Small intestine (tissue), 7 donors: ENCODE data around the gene ARL4D. TPM values are rescaled to one million over a fixed set of nuclear protein-coding genes. Genes with fewer than 3 reads are reported as not detected.

Experiments used
- DNase-seq, 2 donors: peaks; one replicate each; pipeline versions ENCODE4 v3.0.0 to v3.0.0-alpha.2; 2013
- FAIRE-seq: peaks from 2 replicates; lab custom pipeline; 2012; peaks lifted over from hg19 to GRCh38; lab: Jason Lieb, UNC
- H3K27ac ChIP-seq, 3 donors: one replicate each; pipeline ENCODE4 v1.5.1; 2013; ENCODE audit warnings: low read length in 2 of 3, mild to moderate bottlenecking in 2 of 3, control low read depth in 1 of 3, inconsistent platforms in 1 of 3, low read depth in 1 of 3, moderate library complexity in 1 of 3
- H3K27me3 ChIP-seq, 3 donors: one replicate each; pipeline ENCODE4 v1.6.1; 2013; ENCODE audit warnings: low read length in 3 of 3, inconsistent platforms in 1 of 3; ENCODE audit not compliant: control insufficient read depth in 3 of 3, insufficient read depth in 3 of 3
- H3K36me3 ChIP-seq, 3 donors: one replicate each; pipeline ENCODE4 v1.6.1; 2013; ENCODE audit warnings: low read length in 3 of 3, inconsistent platforms in 1 of 3, low read depth in 1 of 3, mild to moderate bottlenecking in 1 of 3, moderate library complexity in 1 of 3; ENCODE audit not compliant: control insufficient read depth in 3 of 3, insufficient read depth in 2 of 3
- H3K4me1 ChIP-seq, 3 donors: one replicate each; pipeline ENCODE4 v1.6.1; 2013; ENCODE audit warnings: low read length in 2 of 3, inconsistent platforms in 1 of 3, low read depth in 1 of 3, mild to moderate bottlenecking in 1 of 3, moderate library complexity in 1 of 3; ENCODE audit not compliant: control insufficient read depth in 3 of 3, insufficient read depth in 2 of 3
- H3K4me3 ChIP-seq, 3 donors: one replicate each; pipeline ENCODE4 v1.5.1; 2013; ENCODE audit warnings: low read length in 3 of 3, control low read depth in 1 of 3, inconsistent platforms in 1 of 3, low read depth in 1 of 3, mild to moderate bottlenecking in 1 of 3, moderate library complexity in 1 of 3
- H3K9me3 ChIP-seq, 2 donors: one replicate each; pipeline ENCODE4 v1.6.1; 2013; ENCODE audit warnings: low read depth in 1 of 2, low read length in 1 of 2; ENCODE audit not compliant: control insufficient read depth in 2 of 2, insufficient read depth in 1 of 2
- WGBS, 3 donors: extraction: QIAGEN DNeasy Blood & Tissue Kit; methylation state at CpG; one replicate each; pipeline ENCODE4 v1.1.7; 2013; 5-methylcytosine and 5-hydroxymethylcytosine counted together
- polyA plus RNA-seq, 4 donors: library from polyadenylated mRNA; stranded (reverse) in 3 of 4; unstranded in 1 of 4; fragments of 200-250 nt in 3 of 4; fragments of 120-200 nt in 1 of 4; gene quantifications; one replicate each; pipeline versions ENCODE4 v1.2.1 to v1.2.3, GENCODE V29; 2013
- donor health status: healthy with polysubstance abuse.
- donor health status: control.
- donor health status: control.
- donor health status: Bipolar disorder and iron deficiency.
- donor health status: healthy.

ARL4D gene
- polyA plus RNA-seq, 4 donors, result 0.45 to 10.1 (median 2.6) TPM

DNA sequence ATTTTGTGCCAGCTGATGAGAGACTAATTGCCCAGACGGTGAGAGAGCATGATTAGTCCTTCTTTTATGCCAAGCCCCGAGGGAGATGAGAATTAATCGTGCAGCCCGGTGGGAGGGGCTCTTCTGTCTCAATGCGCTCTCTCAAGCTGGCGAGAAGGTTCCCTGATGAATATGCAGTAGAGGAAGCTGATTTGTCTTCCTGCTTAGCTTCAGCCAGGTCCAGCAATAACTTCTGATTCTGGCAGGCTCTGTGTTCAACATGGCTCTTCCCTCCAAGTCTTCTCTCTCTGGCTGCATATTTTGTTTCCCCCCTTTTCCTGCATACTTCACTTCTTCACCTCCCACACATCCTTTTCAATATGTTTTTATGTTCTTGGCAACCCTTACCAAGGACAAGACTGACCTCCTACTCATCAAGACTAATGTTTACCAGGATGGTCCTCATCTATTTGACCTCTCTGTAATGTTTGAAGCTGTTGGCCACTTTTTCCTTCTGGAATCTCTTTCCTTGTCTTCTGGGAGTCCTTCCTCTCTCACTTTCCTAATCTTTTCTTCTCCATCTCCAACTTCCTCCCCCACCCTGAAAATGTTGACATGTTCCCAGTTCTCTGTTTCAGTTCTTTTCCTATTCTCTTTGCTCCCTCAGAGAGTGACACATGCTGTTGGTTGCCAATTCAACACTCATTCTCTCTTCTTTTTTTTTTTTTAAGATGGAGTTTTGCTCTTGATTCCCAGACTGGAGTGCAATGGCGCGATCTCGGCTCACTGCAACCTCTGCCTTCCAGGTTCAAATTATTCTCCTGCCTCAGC, 33.1 kb downstream of the ARL4D start:
- WGBS, 3 donors, result 47 to 70% (median 62%) methylated on average over 9 of the region's 9 CpGs
- H3K27me3 ChIP-seq, result peaks cover 0 to 4% (median 0%) of the 10 kb centered on the region in 3 donors
- no peaks in the 10 kb centered on the region for H3K4me1 ChIP-seq
- no peak overlapping the region for H3K4me3 ChIP-seq
- no peak overlapping the region for H3K27ac ChIP-seq
- FAIRE-seq, result no peak
- DNase-seq, result no peak
- H3K36me3 ChIP-seq, result no peaks in the 10 kb centered on the region
- no peaks in the 10 kb centered on the region for H3K9me3 ChIP-seq

DNA sequence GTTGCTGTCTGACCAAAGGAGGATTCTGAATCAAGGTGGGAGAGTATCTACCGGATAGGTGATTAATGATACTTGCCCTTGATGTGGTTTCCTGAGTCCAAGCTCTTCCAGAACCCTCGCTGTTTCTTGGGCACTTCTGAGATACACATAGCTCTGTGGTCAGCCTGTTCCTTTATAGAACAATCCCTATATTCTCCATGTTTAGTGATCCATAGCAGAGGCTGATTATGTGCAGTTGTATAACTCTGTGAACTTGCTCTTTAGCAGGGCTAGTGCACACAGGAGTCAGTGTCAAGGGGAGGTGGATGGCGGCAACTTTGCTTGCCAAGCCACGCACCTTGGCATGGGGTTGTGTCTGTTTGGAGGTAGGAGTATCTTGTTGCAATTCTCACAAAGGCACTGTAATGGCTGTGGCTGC, 36.1 kb downstream of the ARL4D start:
- no peak overlapping the region for H3K27ac ChIP-seq
- peaks cover 0 to 4% (median 0%) of the 10 kb centered on the region in 3 donors for H3K27me3 ChIP-seq
- no peaks in the 10 kb centered on the region for H3K9me3 ChIP-seq
- H3K36me3 ChIP-seq, result no peaks in the 10 kb centered on the region
- DNase-seq (no peak), FAIRE-seq (no peak)
- H3K4me1 ChIP-seq, result no peaks in the 10 kb centered on the region
- H3K4me3 ChIP-seq, result no peak overlapping the region
- 78 to 87% (median 80%) methylated on average over 4 of the region's 4 CpGs for WGBS, 3 donors

GRCh38 chr17:43437756-43438155, 39.0 kb downstream of the ARL4D start:
- no peak overlapping the region for H3K27ac ChIP-seq
- no peak overlapping the region for H3K4me3 ChIP-seq
- no peaks in the 10 kb centered on the region for H3K9me3 ChIP-seq
- no peak for FAIRE-seq
- no peak for DNase-seq
- H3K27me3 ChIP-seq, result peaks cover 0 to 4% (median 0%) of the 10 kb centered on the region in 3 donors
- H3K36me3 ChIP-seq, result no peaks in the 10 kb centered on the region
- WGBS, 3 donors, result 50 to 62% (median 58%) methylated on average over 1 of the region's 1 CpG
- no peaks in the 10 kb centered on the region for H3K4me1 ChIP-seq

DNA sequence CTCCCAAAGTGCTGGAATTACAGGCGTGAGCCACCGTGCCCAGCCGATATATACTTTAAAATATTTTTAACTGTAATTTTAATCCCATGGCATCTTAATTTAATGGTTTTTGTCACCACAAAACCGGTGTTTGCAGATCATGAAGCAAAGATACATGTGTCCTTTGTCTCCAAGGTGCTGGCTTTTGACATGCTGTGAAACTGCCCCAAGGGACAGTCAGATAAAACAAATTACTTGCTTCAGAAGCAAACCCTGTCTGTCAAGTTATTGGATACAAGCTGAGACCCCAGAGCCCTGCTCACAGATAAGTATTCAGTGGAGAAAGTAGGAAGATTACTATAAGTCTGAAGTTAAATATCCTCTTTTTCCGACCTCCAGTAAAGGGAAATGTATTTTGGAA, 39.8 kb downstream of the ARL4D start:
- DNase-seq (no peak), FAIRE-seq (no peak)
- Histone ChIP-seq H3K36me3 (no peaks in the 10 kb centered on the region), H3K27me3 (peaks cover 0 to 4% (median 0%) of the 10 kb centered on the region in 3 donors), H3K9me3 (no peaks in the 10 kb centered on the region), H3K4me1 (no peaks in the 10 kb centered on the region), H3K27ac (no peak overlapping the region), H3K4me3 (no peak overlapping the region)
- WGBS, 3 donors, result 67 to 76% (median 74%) methylated on average over 5 of the region's 5 CpGs

GRCh38 chr17:43439041-43439440, 40.2 kb downstream of the ARL4D start:
- Histone ChIP-seq H3K27ac (no peak overlapping the region), H3K27me3 (peaks cover 0 to 4% (median 0%) of the 10 kb centered on the region in 3 donors), H3K36me3 (no peaks in the 10 kb centered on the region), H3K4me3 (no peak overlapping the region), H3K4me1 (no peaks in the 10 kb centered on the region), H3K9me3 (no peaks in the 10 kb centered on the region)
- DNase-seq (no peak), FAIRE-seq (no peak)
- 53 to 83% (median 59%) methylated on average over 1 of the region's 1 CpG for WGBS, 3 donors

GRCh38 chr17:43442711-43443110, 43.9 kb downstream of the ARL4D start:
- Histone ChIP-seq H3K27ac (no peak overlapping the region), H3K9me3 (no peaks in the 10 kb centered on the region), H3K4me1 (no peaks in the 10 kb centered on the region), H3K4me3 (no peak overlapping the region), H3K27me3 (no peaks in the 10 kb centered on the region), H3K36me3 (no peaks in the 10 kb centered on the region)
- WGBS, 3 donors, result 70 to 93% (median 81%) methylated on average over 2 of the region's 2 CpGs
- FAIRE-seq, result no peak
- DNase-seq, result no peak

DNA sequence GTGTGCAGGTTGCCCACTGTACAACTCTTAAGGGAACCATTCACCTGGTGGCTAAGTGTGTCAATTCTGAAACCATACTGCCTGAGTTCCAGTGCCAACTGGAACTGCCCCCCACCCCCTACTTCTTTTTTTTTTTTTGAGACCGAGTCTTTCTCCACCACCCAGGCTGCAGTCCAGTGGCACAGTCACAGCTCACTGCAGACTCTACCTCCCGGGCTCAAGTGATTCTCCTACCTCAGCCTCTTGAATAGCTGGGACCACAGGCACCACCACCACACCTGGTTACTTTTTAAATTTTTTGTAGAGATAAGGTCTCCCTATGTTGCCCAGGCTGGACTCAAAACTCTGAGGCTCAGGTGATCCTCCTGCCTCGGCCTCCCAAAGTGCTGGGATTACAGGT, 44.6 kb downstream of the ARL4D start:
- no peak for FAIRE-seq
- no peaks in the 10 kb centered on the region for H3K9me3 ChIP-seq
- H3K4me1 ChIP-seq, result no peaks in the 10 kb centered on the region
- H3K27ac ChIP-seq, result no peak overlapping the region
- WGBS, 3 donors, result 80 to 90% (median 87%) methylated on average over 3 of the region's 3 CpGs
- H3K36me3 ChIP-seq, result no peaks in the 10 kb centered on the region
- DNase-seq, result no peak
- no peaks in the 10 kb centered on the region for H3K27me3 ChIP-seq
- no peak overlapping the region for H3K4me3 ChIP-seq

- Histone ChIP-seq H3K27ac (no peak overlapping the region), H3K9me3 (no peaks in the 10 kb centered on the region), H3K27me3 (no peaks in the 10 kb centered on the region), H3K4me3 (no peak overlapping the region), H3K4me1 (peaks cover 0 to 5% (median 0%) of the 10 kb centered on the region in 3 donors), H3K36me3 (no peaks in the 10 kb centered on the region)
- WGBS, 3 donors, result 64 to 70% (median 64%) methylated on average over 8 of the region's 8 CpGs
- no peak for DNase-seq
- no peak for FAIRE-seq
These were observed 45.6 kb downstream of the ARL4D start for GRCh38 chr17:43444223-43445008.
